ENCODE results near the gene ARMC7. TPM values are rescaled to one million over a fixed set of nuclear protein-coding genes. Genes with fewer than 3 reads are reported as not detected.
"Not testable (repeated sequence)": the region's sequence is repeated elsewhere in the genome, so short reads cannot be mapped to it uniquely, and the experiment has no call there.

The ARMC7 gene
- total RNA-seq, 1 experiment from 2014 or later = 12.3 TPM

GRCh38 chr17:75155191-75155601 lies 45.4 kb downstream of the ARMC7 start:
- no peaks in the 10 kb centered on the region for H3K9me3 ChIP-seq (ENCODE audit: low read depth, low read length, poor library complexity, severe bottlenecking)
- BruUV-seq (replicated peaks) = no TSS peak
- peaks cover 4% of the 10 kb centered on the region for H3K4me1 ChIP-seq (ENCODE audit: insufficient read depth, low read length, poor library complexity, severe bottlenecking)
- H3K4me3 ChIP-seq (ENCODE audit: low read depth, low read length, poor library complexity, severe bottlenecking) = no peak overlapping the region
- intact Hi-C loops (cut with micrococcal nuclease; ENCODE audit: unreplicated experiment) = no loop called here
- POLR2A ChIA-PET (ENCODE audit: low non-redundant PET) = interaction anchor here (0.7 kb wide), 2 partner anchors 31 to 120 kb away, joined by 4 to 7 read pairs; no protein-coding TSS in a partner anchor
- no peak for DNase-seq (ENCODE audit: low spot score)
- H3K27me3 ChIP-seq (replicated peaks; ENCODE audit: insufficient read depth, low read depth, low read length, poor library complexity) = no peaks in the 10 kb centered on the region
- CTCF ChIA-PET = no interaction called here
- no peaks in the 10 kb centered on the region for H3K36me3 ChIP-seq (ENCODE audit: insufficient read depth, low read length, poor library complexity, severe bottlenecking)
- peak overlapping the region; percentile 3 for H3K27ac ChIP-seq (ENCODE audit: low read depth, low read length, poor library complexity, severe bottlenecking)
- TF ChIP-seq EZH2 (IDR thresholded peaks at IDR 0.05; ENCODE audit: borderline replicate concordance, low read depth, low read length, poor library complexity, severe bottlenecking) = no peak
- TF ChIP-seq, protein P1, sequence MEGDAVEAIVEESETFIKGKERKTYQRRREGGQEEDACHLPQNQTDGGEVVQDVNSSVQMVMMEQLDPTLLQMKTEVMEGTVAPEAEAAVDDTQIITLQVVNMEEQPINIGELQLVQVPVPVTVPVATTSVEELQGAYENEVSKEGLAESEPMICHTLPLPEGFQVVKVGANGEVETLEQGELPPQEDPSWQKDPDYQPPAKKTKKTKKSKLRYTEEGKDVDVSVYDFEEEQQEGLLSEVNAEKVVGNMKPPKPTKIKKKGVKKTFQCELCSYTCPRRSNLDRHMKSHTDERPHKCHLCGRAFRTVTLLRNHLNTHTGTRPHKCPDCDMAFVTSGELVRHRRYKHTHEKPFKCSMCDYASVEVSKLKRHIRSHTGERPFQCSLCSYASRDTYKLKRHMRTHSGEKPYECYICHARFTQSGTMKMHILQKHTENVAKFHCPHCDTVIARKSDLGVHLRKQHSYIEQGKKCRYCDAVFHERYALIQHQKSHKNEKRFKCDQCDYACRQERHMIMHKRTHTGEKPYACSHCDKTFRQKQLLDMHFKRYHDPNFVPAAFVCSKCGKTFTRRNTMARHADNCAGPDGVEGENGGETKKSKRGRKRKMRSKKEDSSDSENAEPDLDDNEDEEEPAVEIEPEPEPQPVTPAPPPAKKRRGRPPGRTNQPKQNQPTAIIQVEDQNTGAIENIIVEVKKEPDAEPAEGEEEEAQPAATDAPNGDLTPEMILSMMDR (conservative IDR thresholded peaks at IDR 0.05; ENCODE audit: low read depth, low read length) = no peak

DNA sequence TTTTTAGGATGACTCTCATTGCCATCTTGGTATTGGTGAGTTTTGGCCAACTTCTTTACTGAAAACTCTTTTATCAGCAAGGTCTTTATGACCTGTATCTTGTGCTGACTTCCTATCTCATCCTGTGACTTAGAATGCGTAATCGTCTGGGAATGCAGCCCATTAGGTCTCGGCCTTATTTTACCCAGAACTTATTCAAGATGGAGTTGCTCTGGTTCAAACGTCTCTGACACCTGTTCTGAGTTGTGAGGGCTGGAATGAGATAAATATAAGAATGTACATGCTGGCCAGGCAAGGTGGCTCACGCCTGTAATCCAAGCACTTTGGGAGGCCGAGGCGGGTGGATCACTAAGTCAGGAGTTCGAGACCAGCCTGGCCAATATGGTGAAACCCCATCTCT lies 48.7 kb downstream of the ARMC7 start:
- CTCF ChIA-PET; DNase-seq (ENCODE audit: low spot score); POLR2A ChIA-PET (ENCODE audit: low non-redundant PET): not testable (repeated sequence)

GRCh38 chr17:75159196-75160031 lies 49.6 kb downstream of the ARMC7 start:
- TF ChIP-seq EZH2 (IDR thresholded peaks at IDR 0.05; ENCODE audit: borderline replicate concordance, low read depth, low read length, poor library complexity, severe bottlenecking) = no peak
- TF ChIP-seq, protein P1 (conservative IDR thresholded peaks at IDR 0.05; ENCODE audit: low read depth, low read length) = no peak
- intact Hi-C loops (cut with micrococcal nuclease; ENCODE audit: unreplicated experiment) = no loop called here
- H3K4me1 ChIP-seq (ENCODE audit: insufficient read depth, low read length, poor library complexity, severe bottlenecking) = peaks cover 4% of the 10 kb centered on the region
- CTCF ChIA-PET = interaction anchor here (0.5 kb wide), 1 partner anchor 13 kb away, joined by 3 read pairs; no protein-coding TSS in a partner anchor
- no peak for DNase-seq (ENCODE audit: low spot score)
- no TSS peak for BruUV-seq (replicated peaks)
- no peak overlapping the region for H3K4me3 ChIP-seq (ENCODE audit: low read depth, low read length, poor library complexity, severe bottlenecking)
- H3K27me3 ChIP-seq (replicated peaks; ENCODE audit: insufficient read depth, low read depth, low read length, poor library complexity) = no peaks in the 10 kb centered on the region
- POLR2A ChIA-PET (ENCODE audit: low non-redundant PET) = no interaction called here
- no peaks in the 10 kb centered on the region for H3K9me3 ChIP-seq (ENCODE audit: low read depth, low read length, poor library complexity, severe bottlenecking)
- H3K36me3 ChIP-seq (ENCODE audit: insufficient read depth, low read length, poor library complexity, severe bottlenecking) = peaks cover 11% of the 10 kb centered on the region
- H3K27ac ChIP-seq (ENCODE audit: low read depth, low read length, poor library complexity, severe bottlenecking) = no peak overlapping the region

More for the DNA sequence above, 48.7 kb downstream of the ARMC7 start:
- BruUV-seq (replicated peaks); H3K27ac ChIP-seq (ENCODE audit: low read depth, low read length, poor library complexity, severe bottlenecking); H3K4me1 ChIP-seq (ENCODE audit: insufficient read depth, low read length, poor library complexity, severe bottlenecking); H3K4me3 ChIP-seq (ENCODE audit: low read depth, low read length, poor library complexity, severe bottlenecking); H3K36me3 ChIP-seq (ENCODE audit: insufficient read depth, low read length, poor library complexity, severe bottlenecking); H3K27me3 ChIP-seq (replicated peaks; ENCODE audit: insufficient read depth, low read depth, low read length, poor library complexity); H3K9me3 ChIP-seq (ENCODE audit: low read depth, low read length, poor library complexity, severe bottlenecking); intact Hi-C loops (cut with micrococcal nuclease; ENCODE audit: unreplicated experiment): not testable (repeated sequence)

Measured in A673 (cell line).